ENCODE data around the gene ATP2B2.
A peak's percentile ranks its signal among the peaks of the same experiment; 100 is the strongest.

The ATP2B2 gene

GRCh38 chr3:10493202-10493589 is 12.2 kb downstream of the ATP2B2 start:
- no peak for ATAC-seq

- ATAC-seq, result no peak
Observed at GRCh38 chr3:10492364-10493201, 12.8 kb downstream of the ATP2B2 start.

GRCh38 chr3:10489746-10490483 is 15.5 kb downstream of the ATP2B2 start:
- ATAC-seq, result no peak

GRCh38 chr3:10487988-10488633 is 17.3 kb downstream of the ATP2B2 start:
- ATAC-seq, result no peak

- no peak for ATAC-seq
Observed at GRCh38 chr3:10485806-10486205, 19.6 kb downstream of the ATP2B2 start.

GRCh38 chr3:10485380-10485779 is 20.0 kb downstream of the ATP2B2 start:
- ATAC-seq, result no peak

- no peak for ATAC-seq
Observed at GRCh38 chr3:10484709-10485108, 20.7 kb downstream of the ATP2B2 start.

GRCh38 chr3:10483686-10484345 is 21.6 kb downstream of the ATP2B2 start:
- no peak for ATAC-seq

GRCh38 chr3:10483364-10483675 is 22.1 kb downstream of the ATP2B2 start:
- no peak for ATAC-seq

GRCh38 chr3:10482631-10483363 is 22.6 kb downstream of the ATP2B2 start:
- ATAC-seq, result no peak

GRCh38 chr3:10480871-10481378 is 24.5 kb downstream of the ATP2B2 start:
- ATAC-seq, result no peak

GRCh38 chr3:10479311-10479710 is 26.1 kb downstream of the ATP2B2 start:
- ATAC-seq, result no peak

GRCh38 chr3:10475983-10476382 is 29.4 kb downstream of the ATP2B2 start:
- ATAC-seq, result no peak

- ATAC-seq, result no peak
Observed at GRCh38 chr3:10474847-10475246, 30.5 kb downstream of the ATP2B2 start.

GRCh38 chr3:10474275-10474646 is 31.1 kb downstream of the ATP2B2 start:
- ATAC-seq, result no peak

- no peak for ATAC-seq
Observed at GRCh38 chr3:10473581-10474274, 31.7 kb downstream of the ATP2B2 start.

- no peak for ATAC-seq
Observed at GRCh38 chr3:10472877-10473440, 32.4 kb downstream of the ATP2B2 start.

- ATAC-seq, result peak in 1 of 2 donors; percentile 44
Observed at GRCh38 chr3:10471054-10471688, 34.2 kb downstream of the ATP2B2 start.

- ATAC-seq, result no peak
Observed at GRCh38 chr3:10470120-10471053, 35.0 kb downstream of the ATP2B2 start.
